A673 (cell line): ENCODE results near the gene DNAH9. TPM values are rescaled to one million over a fixed set of nuclear protein-coding genes. Genes with fewer than 3 reads are reported as not detected.

Experiments
- BruUV-seq: library from RNA; stranded (reverse); fragments of 400-500 nt; replicated peaks from 2 replicates; lab custom pipeline; 2021; lab: Mats Ljungman, UMichigan
- CTCF ChIA-PET: fragments of 300-600 bp; sonication (Branson Sonifier 250); formaldehyde crosslinking; loops from one replicate; lab custom pipeline; 2022; ENCODE audit warnings: antibody characterized with exemption; lab: Charles Lee
- POLR2A ChIA-PET: fragments of 300-600 bp; sonication (Branson Sonifier 250); formaldehyde crosslinking; loops from one replicate; lab custom pipeline; 2022; ENCODE audit warnings: antibody characterized with exemption; ENCODE audit not compliant: low non-redundant PET; lab: Charles Lee
- DNase-seq: peaks from one replicate; pipeline ENCODE4 v3.0.0-alpha.2; 2015; ENCODE audit warnings: low spot score
- H3K27ac ChIP-seq: fragments of 200-600 bp; sonication (generic); 2 replicates; pipeline ENCODE4 v1.5.1; 2016; ENCODE audit warnings: mixed run types, low read depth, mild to moderate bottlenecking, mixed read lengths, antibody characterized with exemption, low read length; ENCODE audit not compliant: poor library complexity, severe bottlenecking
- H3K27me3 ChIP-seq: fragments of 200-600 bp; sonication (generic); replicated peaks from 2 replicates; pipeline ENCODE4 v1.6.1; 2017; ENCODE audit warnings: mixed run types, low read depth, mild to moderate bottlenecking, mixed read lengths, antibody characterized with exemption, low read length; ENCODE audit not compliant: insufficient read depth, poor library complexity
- H3K36me3 ChIP-seq: fragments of 200-600 bp; sonication (generic); 2 replicates; pipeline ENCODE4 v1.6.1; 2016; ENCODE audit warnings: mixed run types, mild to moderate bottlenecking, mixed read lengths, antibody characterized with exemption, low read length; ENCODE audit not compliant: insufficient read depth, poor library complexity, severe bottlenecking
- H3K4me1 ChIP-seq: fragments of 200-600 bp; sonication (generic); 2 replicates; pipeline ENCODE4 v1.6.1; 2017; ENCODE audit warnings: mixed run types, mild to moderate bottlenecking, mixed read lengths, antibody characterized with exemption, low read length; ENCODE audit not compliant: insufficient read depth, poor library complexity, severe bottlenecking
- H3K4me3 ChIP-seq: fragments of 200-600 bp; sonication (generic); 2 replicates; pipeline ENCODE4 v1.5.1; 2016; ENCODE audit warnings: low read depth, mixed run types, mild to moderate bottlenecking, mixed read lengths, low read length; ENCODE audit not compliant: poor library complexity, severe bottlenecking
- H3K9me3 ChIP-seq: fragments of 200-600 bp; sonication (generic); 2 replicates; pipeline ENCODE4 v1.6.1; 2016; ENCODE audit warnings: mixed run types, low read depth, mild to moderate bottlenecking, mixed read lengths, antibody characterized with exemption, low read length; ENCODE audit not compliant: poor library complexity, severe bottlenecking
- EZH2 ChIP-seq: fragments of 200-600 bp; sonication (generic); IDR thresholded peaks from 2 replicates; pipeline ENCODE4 v1.6.1; 2017; ENCODE audit warnings: borderline replicate concordance, low read depth, mild to moderate bottlenecking, mixed read lengths, antibody characterized with exemption, low read length; ENCODE audit not compliant: poor library complexity, severe bottlenecking
- intact Hi-C: fragments of 100-400 bp; cut with micrococcal nuclease; formaldehyde crosslinking; loops from one replicate; pipeline ENCODE4 v1.10.0; 2022; ENCODE audit not compliant: unreplicated experiment
- total RNA-seq: library from RNA; stranded (reverse); gene quantifications from 2 replicates; pipeline ENCODE4 v1.2.3, GENCODE V29; 2021
- TF ChIP-seq, protein P1 (sequence below): fragments of 300-800, 200-600 bp; sonication (generic); conservative IDR thresholded peaks from 2 replicates; pipeline ENCODE4 v1.5.1; 2017; ENCODE audit warnings: low read depth, mild to moderate bottlenecking, antibody characterized with exemption, low read length, moderate library complexity, mixed read lengths

DNAH9 gene
- total RNA-seq, 1 experiment from 2014 or later: 6.6 TPM

DNA sequence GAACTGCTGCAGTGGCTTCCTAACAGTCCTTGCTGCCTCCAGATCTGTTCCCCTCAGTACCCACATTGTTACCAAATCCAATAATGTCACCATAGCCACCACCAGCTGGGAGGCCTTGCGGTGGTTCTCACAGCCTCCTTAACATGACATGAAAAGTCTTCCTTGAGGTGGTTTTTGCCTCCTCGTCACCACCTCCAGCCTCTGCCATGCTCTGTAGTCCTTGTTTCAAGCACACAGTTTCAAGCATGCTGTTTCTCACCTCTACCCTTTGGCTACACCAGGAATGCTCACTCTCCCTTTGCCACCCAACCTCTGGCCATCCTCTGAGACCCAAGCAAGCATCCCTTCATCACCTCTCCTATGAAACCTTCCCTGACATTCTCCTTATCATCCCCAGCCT is 47.2 kb downstream of the DNAH9 start:
- TF ChIP-seq EZH2: no peak
- TF ChIP-seq, protein P1, sequence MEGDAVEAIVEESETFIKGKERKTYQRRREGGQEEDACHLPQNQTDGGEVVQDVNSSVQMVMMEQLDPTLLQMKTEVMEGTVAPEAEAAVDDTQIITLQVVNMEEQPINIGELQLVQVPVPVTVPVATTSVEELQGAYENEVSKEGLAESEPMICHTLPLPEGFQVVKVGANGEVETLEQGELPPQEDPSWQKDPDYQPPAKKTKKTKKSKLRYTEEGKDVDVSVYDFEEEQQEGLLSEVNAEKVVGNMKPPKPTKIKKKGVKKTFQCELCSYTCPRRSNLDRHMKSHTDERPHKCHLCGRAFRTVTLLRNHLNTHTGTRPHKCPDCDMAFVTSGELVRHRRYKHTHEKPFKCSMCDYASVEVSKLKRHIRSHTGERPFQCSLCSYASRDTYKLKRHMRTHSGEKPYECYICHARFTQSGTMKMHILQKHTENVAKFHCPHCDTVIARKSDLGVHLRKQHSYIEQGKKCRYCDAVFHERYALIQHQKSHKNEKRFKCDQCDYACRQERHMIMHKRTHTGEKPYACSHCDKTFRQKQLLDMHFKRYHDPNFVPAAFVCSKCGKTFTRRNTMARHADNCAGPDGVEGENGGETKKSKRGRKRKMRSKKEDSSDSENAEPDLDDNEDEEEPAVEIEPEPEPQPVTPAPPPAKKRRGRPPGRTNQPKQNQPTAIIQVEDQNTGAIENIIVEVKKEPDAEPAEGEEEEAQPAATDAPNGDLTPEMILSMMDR: no peak
- ChIA-PET CTCF (interaction anchor here (0.7 to 1.5 kb wide), 2 partner anchors 9 to 131 kb away, joined by 6 to 8 read pairs; no protein-coding TSS in a partner anchor), POLR2A (no interaction called here)
- Histone ChIP-seq H3K27me3 (no peaks in the 10 kb centered on the region), H3K27ac (no peak overlapping the region), H3K4me3 (no peak overlapping the region), H3K9me3 (no peaks in the 10 kb centered on the region), H3K36me3 (no peaks in the 10 kb centered on the region), H3K4me1 (peaks cover 35% of the 10 kb centered on the region)
- DNase-seq: no peak
- BruUV-seq: no TSS peak
- intact Hi-C loops: loop anchor here (5.0 kb wide), 1 partner anchor 768 kb away; no protein-coding TSS in a partner anchor

- Histone ChIP-seq H3K9me3 (no peaks in the 10 kb centered on the region), H3K27me3 (no peaks in the 10 kb centered on the region), H3K4me3 (no peak overlapping the region), H3K36me3 (no peaks in the 10 kb centered on the region), H3K4me1 (no peaks in the 10 kb centered on the region), H3K27ac (no peak overlapping the region)
- CTCF ChIA-PET: interaction anchor here (0.6 kb wide), 1 partner anchor 507 kb away, joined by 3 read pairs; no protein-coding TSS in a partner anchor
- intact Hi-C loops: no loop called here
- DNase-seq: no peak
- BruUV-seq: no TSS peak
- POLR2A ChIA-PET: no interaction called here
- no peak for TF ChIP-seq EZH2
- TF ChIP-seq, protein P1: no peak
These were observed 52.8 kb downstream of the DNAH9 start for GRCh38 chr17:11651089-11651488.

- Histone ChIP-seq H3K36me3 (no peaks in the 10 kb centered on the region), H3K9me3 (no peaks in the 10 kb centered on the region), H3K27me3 (no peaks in the 10 kb centered on the region), H3K4me1 (no peaks in the 10 kb centered on the region), H3K4me3 (no peak overlapping the region), H3K27ac (no peak overlapping the region)
- BruUV-seq: no TSS peak
- POLR2A ChIA-PET: no interaction called here
- intact Hi-C loops: no loop called here
- TF ChIP-seq EZH2: no peak
- TF ChIP-seq, protein P1: no peak
- DNase-seq: peak; percentile 10
- CTCF ChIA-PET: no interaction called here
These were observed 70.3 kb downstream of the DNAH9 start for GRCh38 chr17:11668618-11669017.
